ENCODE measurements around the gene MGP.

- TF ChIP-seq, protein P1, sequence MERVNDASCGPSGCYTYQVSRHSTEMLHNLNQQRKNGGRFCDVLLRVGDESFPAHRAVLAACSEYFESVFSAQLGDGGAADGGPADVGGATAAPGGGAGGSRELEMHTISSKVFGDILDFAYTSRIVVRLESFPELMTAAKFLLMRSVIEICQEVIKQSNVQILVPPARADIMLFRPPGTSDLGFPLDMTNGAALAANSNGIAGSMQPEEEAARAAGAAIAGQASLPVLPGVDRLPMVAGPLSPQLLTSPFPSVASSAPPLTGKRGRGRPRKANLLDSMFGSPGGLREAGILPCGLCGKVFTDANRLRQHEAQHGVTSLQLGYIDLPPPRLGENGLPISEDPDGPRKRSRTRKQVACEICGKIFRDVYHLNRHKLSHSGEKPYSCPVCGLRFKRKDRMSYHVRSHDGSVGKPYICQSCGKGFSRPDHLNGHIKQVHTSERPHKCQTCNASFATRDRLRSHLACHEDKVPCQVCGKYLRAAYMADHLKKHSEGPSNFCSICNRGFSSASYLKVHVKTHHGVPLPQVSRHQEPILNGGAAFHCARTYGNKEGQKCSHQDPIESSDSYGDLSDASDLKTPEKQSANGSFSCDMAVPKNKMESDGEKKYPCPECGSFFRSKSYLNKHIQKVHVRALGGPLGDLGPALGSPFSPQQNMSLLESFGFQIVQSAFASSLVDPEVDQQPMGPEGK (CRISPR knock-in tag; IDR thresholded peaks at IDR 0.05; ENCODE audit: borderline replicate concordance) = no peak
- TF ChIP-seq OSR1 (CRISPR knock-in tag; IDR thresholded peaks at IDR 0.05) = no peak
Measured at GRCh38 chr12:14920475-14921126, 34.9 kb upstream of the MGP start.

Measured in SK-N-SH treated with all-trans-retinoic acid at 6 μM for 48 hours (cell line).